Retinal pigment epithelial cell (primary cell): ENCODE measurements around the gene SLC13A4.
A peak's percentile ranks its signal among the peaks of the same experiment; 100 is the strongest.

Experiments used
- DNase-seq: peaks from one replicate; pipeline ENCODE4 v3.0.0-alpha.2; 2010; ENCODE audit warnings: low read depth
- H3K4me3 ChIP-seq: 2 replicates; pipeline ENCODE4 v1.5.1; 2011; ENCODE audit warnings: mild to moderate bottlenecking, low read length, control low read depth, moderate library complexity
- TF ChIP-seq, protein P1 (sequence below): conservative IDR thresholded peaks from 2 replicates; pipeline ENCODE4 v1.5.1; 2011; ENCODE audit warnings: low read depth, low read length, control low read depth, inconsistent platforms

SLC13A4 gene

DNA sequence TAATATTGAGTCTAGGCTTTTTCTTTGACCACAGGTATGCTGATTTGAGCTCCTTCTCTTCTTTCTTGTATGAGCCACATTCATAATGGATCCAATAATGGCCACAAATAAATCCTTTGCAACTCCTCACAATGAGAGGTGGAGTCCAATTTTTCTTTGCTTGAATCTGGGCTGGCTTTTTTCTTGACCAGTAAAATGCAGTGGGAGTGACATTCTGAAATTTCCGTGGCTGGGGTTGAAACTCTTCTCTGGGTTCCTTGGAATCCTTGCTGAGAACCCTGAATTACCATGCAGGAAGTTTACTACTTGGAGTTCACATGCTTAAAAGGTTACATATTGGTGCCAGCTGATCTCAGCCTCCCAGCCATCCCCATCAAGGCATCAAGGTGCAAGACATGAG lies 43.1 kb upstream of the SLC13A4 start:
- no peak overlapping the region for H3K4me3 ChIP-seq
- TF ChIP-seq, protein P1, sequence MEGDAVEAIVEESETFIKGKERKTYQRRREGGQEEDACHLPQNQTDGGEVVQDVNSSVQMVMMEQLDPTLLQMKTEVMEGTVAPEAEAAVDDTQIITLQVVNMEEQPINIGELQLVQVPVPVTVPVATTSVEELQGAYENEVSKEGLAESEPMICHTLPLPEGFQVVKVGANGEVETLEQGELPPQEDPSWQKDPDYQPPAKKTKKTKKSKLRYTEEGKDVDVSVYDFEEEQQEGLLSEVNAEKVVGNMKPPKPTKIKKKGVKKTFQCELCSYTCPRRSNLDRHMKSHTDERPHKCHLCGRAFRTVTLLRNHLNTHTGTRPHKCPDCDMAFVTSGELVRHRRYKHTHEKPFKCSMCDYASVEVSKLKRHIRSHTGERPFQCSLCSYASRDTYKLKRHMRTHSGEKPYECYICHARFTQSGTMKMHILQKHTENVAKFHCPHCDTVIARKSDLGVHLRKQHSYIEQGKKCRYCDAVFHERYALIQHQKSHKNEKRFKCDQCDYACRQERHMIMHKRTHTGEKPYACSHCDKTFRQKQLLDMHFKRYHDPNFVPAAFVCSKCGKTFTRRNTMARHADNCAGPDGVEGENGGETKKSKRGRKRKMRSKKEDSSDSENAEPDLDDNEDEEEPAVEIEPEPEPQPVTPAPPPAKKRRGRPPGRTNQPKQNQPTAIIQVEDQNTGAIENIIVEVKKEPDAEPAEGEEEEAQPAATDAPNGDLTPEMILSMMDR = no peak
- DNase-seq = no peak

DNA sequence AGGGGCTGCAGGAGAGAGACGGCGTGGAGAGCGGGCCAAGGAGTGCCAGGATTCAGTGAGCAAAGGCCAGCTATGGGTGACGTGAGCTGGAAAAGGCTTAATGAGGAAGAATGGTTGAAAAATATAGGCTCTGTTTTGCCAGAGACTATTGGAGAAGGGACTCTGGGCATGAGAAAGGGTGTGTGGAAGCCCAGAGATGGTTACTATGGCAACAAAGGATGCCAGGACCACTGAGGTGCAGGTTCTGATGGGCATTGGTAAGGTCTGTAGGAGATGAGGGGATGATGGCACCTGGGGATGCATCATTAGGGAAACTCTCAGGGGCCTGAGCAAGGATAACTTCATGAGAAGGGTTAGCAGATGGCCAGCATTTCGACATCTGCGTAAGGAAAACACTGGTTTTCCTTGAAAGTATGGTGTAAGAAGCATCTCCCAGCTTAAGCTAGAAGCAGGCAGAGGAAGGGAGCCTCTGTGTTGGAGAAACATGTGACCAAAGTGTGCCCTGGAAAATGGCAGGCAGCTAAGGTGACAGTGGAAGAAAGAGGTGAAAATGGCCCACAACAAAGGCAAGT lies 42.2 kb upstream of the SLC13A4 start:
- TF ChIP-seq, protein P1 = no peak
- no peak overlapping the region for H3K4me3 ChIP-seq
- DNase-seq = no peak

DNA sequence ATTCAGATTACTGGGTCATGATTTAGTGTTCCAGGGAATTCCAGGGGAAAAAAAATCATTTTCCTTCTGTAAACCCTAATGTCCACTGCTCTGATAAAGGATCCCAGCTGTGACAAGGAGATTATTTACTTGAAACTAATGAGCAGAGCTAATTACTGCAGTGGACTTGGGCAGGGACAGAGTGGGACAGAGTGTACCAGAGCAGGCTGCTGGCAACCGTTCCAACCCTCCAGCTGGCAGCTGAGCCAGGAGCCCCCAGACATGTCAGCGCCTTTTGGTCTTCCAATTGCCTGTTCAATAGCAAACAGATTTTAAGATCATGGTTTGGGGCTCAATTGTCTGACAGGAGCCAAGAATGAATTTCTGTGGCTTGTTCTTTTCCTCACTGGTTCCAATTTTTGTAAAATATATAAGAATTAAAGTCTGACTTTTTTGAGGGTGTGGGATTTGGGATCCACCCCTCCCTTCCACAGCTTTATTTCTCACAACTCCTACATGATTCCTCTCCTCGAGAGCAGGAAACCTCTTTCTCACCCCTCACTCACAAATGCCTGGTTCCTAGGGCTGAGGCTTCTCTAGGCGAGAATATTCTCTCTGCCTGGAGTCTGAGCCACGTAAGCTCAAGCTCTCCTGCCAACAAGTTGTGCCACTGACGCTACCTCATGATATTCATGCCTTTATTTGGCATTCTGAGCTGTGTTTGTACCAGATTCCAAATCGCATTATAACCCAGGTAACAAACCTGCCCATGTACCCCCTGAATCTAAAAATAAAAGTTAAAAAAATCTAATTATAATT lies 41.2 kb upstream of the SLC13A4 start:
- DNase-seq = no peak
- TF ChIP-seq, protein P1 = no peak
- H3K4me3 ChIP-seq = no peak overlapping the region

DNA sequence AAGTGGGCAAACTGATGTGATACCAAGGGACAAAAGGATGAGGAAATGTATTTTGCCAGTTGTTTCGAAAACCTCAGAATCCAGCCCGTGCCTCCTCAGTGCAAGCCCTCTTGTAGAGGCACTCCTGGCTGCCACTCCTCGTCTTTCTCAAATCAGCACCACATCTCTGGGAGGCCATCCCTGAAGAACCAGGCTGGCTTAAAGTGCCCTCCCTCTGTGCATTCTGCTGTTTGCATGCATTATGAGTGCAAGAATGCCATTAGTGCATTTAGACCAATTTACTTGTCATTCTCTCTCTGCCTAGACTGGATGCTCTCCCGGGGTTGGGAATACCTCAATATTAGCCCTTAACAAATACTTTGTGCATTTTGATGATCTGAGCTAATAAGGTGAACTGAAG lies 40.5 kb upstream of the SLC13A4 start:
- no peak for DNase-seq
- H3K4me3 ChIP-seq = no peak overlapping the region
- TF ChIP-seq, protein P1 = no peak

DNA sequence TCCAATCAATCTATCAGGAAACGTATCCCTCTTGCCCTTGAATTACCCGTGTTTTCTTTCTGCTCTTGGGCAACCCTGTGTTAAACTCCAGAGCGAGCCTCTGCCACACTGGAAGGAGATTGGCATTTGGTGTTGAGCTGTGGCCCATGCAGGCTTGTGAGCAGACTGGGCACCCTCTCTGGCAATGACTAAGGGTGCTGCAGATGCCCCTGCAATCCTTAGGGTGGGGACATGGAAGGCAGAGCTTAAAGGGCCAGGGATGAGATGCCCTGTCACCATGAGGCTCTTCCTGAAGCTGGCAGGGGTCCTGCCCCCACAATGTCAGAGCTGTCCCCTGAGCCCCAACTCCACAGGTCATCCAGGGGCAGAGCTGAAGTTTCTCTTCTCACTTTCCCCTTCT lies 40.1 kb upstream of the SLC13A4 start:
- TF ChIP-seq, protein P1 = no peak
- H3K4me3 ChIP-seq = no peak overlapping the region
- no peak for DNase-seq

DNA sequence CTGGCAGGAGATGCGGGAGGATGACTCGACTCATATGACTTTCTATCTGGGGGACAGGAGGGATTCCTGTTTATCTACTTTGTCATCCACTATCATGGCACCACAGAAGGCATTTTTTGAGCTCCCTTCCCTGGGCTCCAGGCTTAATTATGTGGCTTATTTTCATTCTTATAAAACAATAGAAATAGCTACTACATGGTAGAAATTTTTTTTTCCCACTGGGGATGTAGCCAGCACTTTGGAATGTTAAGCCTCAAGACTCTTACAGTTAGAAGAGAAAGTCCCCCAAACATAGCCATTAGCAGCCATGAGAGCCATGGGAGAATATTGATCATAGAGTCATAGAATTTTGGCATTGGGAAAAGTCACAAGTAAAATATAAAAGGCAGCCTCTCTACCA lies 35.3 kb upstream of the SLC13A4 start:
- peak; percentile 70 for DNase-seq
- TF ChIP-seq, protein P1 = no peak
- H3K4me3 ChIP-seq = no peak overlapping the region
